RWPE1 (cell line): ENCODE results near the gene RDH5.
A peak's percentile ranks its signal among the peaks of the same experiment; 100 is the strongest.

Source experiments
- CTCF ChIA-PET: fragments of 350-600 bp; sonication (Branson Sonifier 250); formaldehyde crosslinking; extraction: SDS; loops from one replicate; lab custom pipeline; 2021; lab: Yijun Ruan, JAX
- POLR2A ChIA-PET: fragments of 400-600 bp; formaldehyde crosslinking; extraction: SDS; loops from one replicate; lab custom pipeline; 2020; ENCODE audit warnings: antibody characterized with exemption; ENCODE audit not compliant: low non-redundant PET; lab: Yijun Ruan, JAX
- DNase-seq: peaks from one replicate; pipeline ENCODE4 v3.0.0; 2012; ENCODE audit warnings: low spot score
- H3K27ac ChIP-seq: fragments of 450-650 bp; 2 replicates; pipeline ENCODE4 v1.5.1; 2017
- TF ChIP-seq, protein P1 (sequence below): fragments of 450-650 bp; conservative IDR thresholded peaks from 2 replicates; pipeline ENCODE4 v1.5.1; 2017; ENCODE audit warnings: low read depth, mild to moderate bottlenecking

The RDH5 gene

DNA sequence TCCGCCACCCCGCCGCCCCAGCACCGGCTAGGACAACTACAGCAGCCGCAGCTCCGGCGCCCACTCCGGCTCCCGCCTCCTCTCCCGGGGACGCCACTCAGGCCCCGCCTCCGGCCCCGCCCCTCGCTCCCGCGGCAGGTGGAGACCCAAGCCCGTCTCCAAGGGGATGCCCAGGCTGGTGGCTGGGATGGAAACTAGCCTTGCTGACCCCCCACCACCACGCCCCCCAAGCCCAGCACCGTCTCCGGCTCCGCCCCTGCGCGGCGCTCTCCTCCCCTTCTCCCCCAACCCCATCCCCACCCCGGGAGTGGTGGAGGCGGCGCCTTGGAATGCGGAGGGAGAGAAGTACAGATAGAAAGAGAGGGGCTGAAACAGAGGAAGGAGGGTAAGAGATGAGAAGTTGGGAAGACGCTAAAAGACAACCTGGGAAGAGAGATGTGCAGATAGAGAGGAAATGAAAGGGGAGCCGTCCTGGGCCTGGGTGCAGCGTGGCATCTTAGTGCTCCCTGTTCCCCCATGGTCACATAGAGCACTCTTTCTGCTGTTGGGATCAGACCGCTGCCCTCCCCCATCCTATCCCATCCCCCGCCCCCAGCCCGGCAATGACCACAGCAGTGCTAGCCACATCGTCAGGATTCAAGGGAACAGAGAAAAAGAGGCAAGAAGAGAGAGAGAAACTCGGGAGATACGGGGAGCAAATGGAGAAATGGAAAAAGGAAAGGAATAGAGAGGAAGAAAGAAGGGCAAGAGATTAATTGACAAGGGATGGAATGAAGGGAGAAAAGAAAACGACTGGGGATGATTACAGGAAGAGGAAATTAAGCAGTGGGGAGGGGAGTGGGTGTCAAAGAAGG is 12.1 kb upstream of the RDH5 start, which contains the start of gene ITGA7:
Gene ITGA7 (minus strand): TSS at position 64 of the 854 bp plus-strand sequence. CDS start 222 bp downstream, outside the sequence.
- CTCF ChIA-PET, result interaction anchor here (2.0 kb wide), 1 partner anchor 8 kb away, joined by 6 read pairs; the partner anchor contains the start of gene BLOC1S1
- POLR2A ChIA-PET, result no interaction called here
- H3K27ac ChIP-seq, result no peak within 1 kb of the TSS
- peak; percentile 41 for DNase-seq
- TF ChIP-seq, protein P1, sequence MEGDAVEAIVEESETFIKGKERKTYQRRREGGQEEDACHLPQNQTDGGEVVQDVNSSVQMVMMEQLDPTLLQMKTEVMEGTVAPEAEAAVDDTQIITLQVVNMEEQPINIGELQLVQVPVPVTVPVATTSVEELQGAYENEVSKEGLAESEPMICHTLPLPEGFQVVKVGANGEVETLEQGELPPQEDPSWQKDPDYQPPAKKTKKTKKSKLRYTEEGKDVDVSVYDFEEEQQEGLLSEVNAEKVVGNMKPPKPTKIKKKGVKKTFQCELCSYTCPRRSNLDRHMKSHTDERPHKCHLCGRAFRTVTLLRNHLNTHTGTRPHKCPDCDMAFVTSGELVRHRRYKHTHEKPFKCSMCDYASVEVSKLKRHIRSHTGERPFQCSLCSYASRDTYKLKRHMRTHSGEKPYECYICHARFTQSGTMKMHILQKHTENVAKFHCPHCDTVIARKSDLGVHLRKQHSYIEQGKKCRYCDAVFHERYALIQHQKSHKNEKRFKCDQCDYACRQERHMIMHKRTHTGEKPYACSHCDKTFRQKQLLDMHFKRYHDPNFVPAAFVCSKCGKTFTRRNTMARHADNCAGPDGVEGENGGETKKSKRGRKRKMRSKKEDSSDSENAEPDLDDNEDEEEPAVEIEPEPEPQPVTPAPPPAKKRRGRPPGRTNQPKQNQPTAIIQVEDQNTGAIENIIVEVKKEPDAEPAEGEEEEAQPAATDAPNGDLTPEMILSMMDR, result no peak

- TF ChIP-seq, protein P1, result no peak
- ChIA-PET CTCF (no interaction called here), POLR2A (no interaction called here)
- H3K27ac ChIP-seq, result no peak overlapping the region
- DNase-seq, result no peak
Observed at GRCh38 chr12:55708695-55709233, 11.4 kb upstream of the RDH5 start.

DNA sequence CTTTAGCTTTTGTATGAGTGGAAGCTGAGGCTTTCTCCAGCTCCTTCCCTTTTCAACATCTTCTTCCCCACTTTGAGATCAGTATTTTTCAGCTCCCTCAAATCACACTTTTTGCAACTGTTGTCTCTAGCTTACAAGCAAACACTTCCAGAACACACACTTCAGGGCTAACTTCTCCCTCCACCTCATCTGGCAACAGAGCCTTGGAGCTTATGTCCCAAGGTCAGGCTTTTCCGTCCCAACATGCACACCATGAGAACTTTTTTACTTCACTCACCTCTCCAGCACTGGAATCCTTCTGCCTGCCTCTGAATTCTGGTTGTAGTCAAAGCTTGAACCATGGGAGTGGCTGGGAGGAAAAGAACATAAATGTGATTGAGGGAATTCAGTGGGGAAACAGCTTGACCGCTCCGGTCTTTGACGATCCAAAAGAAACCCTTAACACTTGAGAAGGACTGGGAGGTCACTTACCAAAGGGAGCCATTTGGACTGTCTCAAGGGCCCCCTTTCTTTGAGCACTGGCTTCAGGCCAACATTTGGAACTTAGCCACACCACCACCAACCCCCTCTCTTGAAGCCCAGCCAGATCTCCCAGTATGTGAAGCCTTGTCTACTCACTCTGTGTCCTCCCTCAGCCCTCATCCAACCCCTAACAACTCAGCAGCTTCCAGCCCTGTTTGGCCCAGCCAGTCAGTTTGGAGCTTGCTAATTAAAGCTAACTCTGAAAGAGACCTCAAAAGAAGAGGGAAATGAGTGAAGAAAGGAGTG is 8.2 kb upstream of the RDH5 start:
- TF ChIP-seq, protein P1, result no peak
- ChIA-PET CTCF (interaction anchor here (0.6 kb wide), 2 partner anchors 73 to 114 kb away, joined by 3 read pairs; no protein-coding TSS in a partner anchor), POLR2A (no interaction called here)
- no peak for DNase-seq
- H3K27ac ChIP-seq, result no peak overlapping the region

GRCh38 chr12:55712700-55713415 is 7.3 kb upstream of the RDH5 start:
- POLR2A ChIA-PET, result no interaction called here
- TF ChIP-seq, protein P1, result no peak
- no peak for DNase-seq

DNA sequence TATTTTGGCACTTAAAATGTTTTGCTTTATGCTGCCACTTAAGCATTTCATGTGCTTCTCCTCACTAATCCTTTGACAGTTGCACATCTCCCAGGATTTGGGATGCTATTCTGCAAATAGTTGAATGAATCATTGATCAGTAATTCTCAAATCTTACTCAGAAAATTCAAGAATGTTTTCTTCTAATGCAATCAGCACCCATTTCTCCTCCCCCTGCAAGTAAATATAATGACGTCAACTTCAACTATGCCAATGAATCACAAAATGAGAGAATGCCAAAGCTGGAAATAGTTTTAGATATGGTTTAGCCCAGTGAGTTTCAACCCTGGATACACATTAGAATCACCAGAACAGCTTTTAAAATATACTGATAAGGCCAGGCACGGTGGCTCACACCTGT is 6.5 kb upstream of the RDH5 start:
- ChIA-PET POLR2A (no interaction called here), CTCF (interaction anchor here (0.9 kb wide), 1 partner anchor 32 kb away, joined by 4 read pairs; a partner anchor contains a TSS)
- peak overlapping the region; percentile 54; the same call in 1 of the 2 replicates for H3K27ac ChIP-seq
- peak; percentile 87 for DNase-seq
- TF ChIP-seq, protein P1, result no peak

More at GRCh38 chr12:55712700-55713415, 7.3 kb upstream of the RDH5 start:
- H3K27ac ChIP-seq, result no peak overlapping the region
- CTCF ChIA-PET, result interaction anchor here (0.9 kb wide), 1 partner anchor 31 kb away, joined by 4 read pairs; a partner anchor contains a TSS
